Hematopoietic multipotent progenitor cell treated with erythropoietin and hydrocortisone succinate and interleukin-3 and kit ligand, for 17 days (in vitro differentiated cells): Measurements from ENCODE around the gene NUDT5.

Experiments
- DNase-seq: peaks from one replicate; pipeline ENCODE4 v3.0.0-alpha.2; 2015; ENCODE audit warnings: low spot score

The NUDT5 gene

GRCh38 chr10:12162927-12163326 lies 32.8 kb downstream of the NUDT5 start:
- DNase-seq, result no peak

- DNase-seq, result no peak
Observed at GRCh38 chr10:12160664-12161063, 35.0 kb downstream of the NUDT5 start.

- DNase-seq, result no peak
Observed at GRCh38 chr10:12158111-12158510, 37.6 kb downstream of the NUDT5 start.

- no peak for DNase-seq
Observed at GRCh38 chr10:12156367-12157123, 39.1 kb downstream of the NUDT5 start.

GRCh38 chr10:12154516-12154915 lies 41.2 kb downstream of the NUDT5 start:
- DNase-seq, result no peak

- DNase-seq, result no peak
Observed at GRCh38 chr10:12150163-12150562, 45.5 kb downstream of the NUDT5 start.

GRCh38 chr10:12144538-12144937 lies 51.2 kb downstream of the NUDT5 start:
- DNase-seq, result no peak

GRCh38 chr10:12140038-12140437 lies 55.7 kb downstream of the NUDT5 start:
- no peak for DNase-seq

GRCh38 chr10:12135631-12136030 lies 60.1 kb downstream of the NUDT5 start:
- DNase-seq, result no peak

- peak; percentile 65 for DNase-seq
Observed at GRCh38 chr10:12130237-12130872, 65.3 kb downstream of the NUDT5 start.

- peak; percentile 99 for DNase-seq
Observed at GRCh38 chr10:12129222-12130111, 66.2 kb downstream of the NUDT5 start, which contains the start of gene SEC61A2. SEC61A2 (plus strand) TSS chr10:12129677; CDS start chr10:12129788, 111 bp downstream.

GRCh38 chr10:12121673-12122072 lies 74.0 kb downstream of the NUDT5 start:
- DNase-seq, result no peak
